Upper lobe of left lung (tissue), 6 donors: Measurements from ENCODE around the gene ITPK1. TPM values are rescaled to one million over a fixed set of nuclear protein-coding genes. Genes with fewer than 3 reads are reported as not detected.

Source experiments
- ATAC-seq, 2 donors: fragments of 200-7000 bp; cut with Tn5 transposase; one replicate each; pipeline ENCODE4 v1.9.1; 2022; ENCODE audit warnings: mild to moderate bottlenecking in 2 of 2, moderate library complexity in 2 of 2; ENCODE audit not compliant: low FRiP score in 2 of 2
- DNase-seq, 2 donors: peaks; one replicate each; pipeline ENCODE4 v3.0.0-alpha.2; 2019 to 2020
- H3K27ac ChIP-seq, 4 donors: fragments of 200-600 bp; sonication (generic); one replicate each; pipeline ENCODE4 v1.5.1; 2016 to 2019
- H3K27me3 ChIP-seq, 4 donors: fragments of 200-600 bp; sonication (generic); one replicate each; pipeline ENCODE4 v1.5.1; 2017 to 2019
- H3K36me3 ChIP-seq, 4 donors: fragments of 200-600 bp; sonication (generic); one replicate each; pipeline ENCODE4 v1.5.1; 2016 to 2019
- H3K4me1 ChIP-seq, 4 donors: fragments of 200-600 bp; sonication (generic); one replicate each; pipeline ENCODE4 v1.5.1; 2018 to 2019
- H3K4me3 ChIP-seq, 4 donors: fragments of 200-600 bp; sonication (generic); one replicate each; pipeline ENCODE4 v1.5.1; 2017 to 2019; ENCODE audit warnings: mild to moderate bottlenecking in 2 of 4, moderate library complexity in 1 of 4
- H3K9me3 ChIP-seq, 4 donors: fragments of 200-600 bp; sonication (generic); one replicate each; pipeline ENCODE4 v1.5.1; 2018 to 2019
- EP300 ChIP-seq, 4 donors: sonication (generic); formaldehyde crosslinking; IDR thresholded peaks; one replicate each; pipeline ENCODE4 v1.5.1; 2017; ENCODE audit warnings: antibody characterized with exemption in 4 of 4, control low read depth in 2 of 4
- POLR2A ChIP-seq, 4 donors: fragments of 450-650 bp; IDR thresholded peaks; one replicate each; pipeline ENCODE4 v1.5.1; 2016 to 2017; ENCODE audit warnings: antibody characterized with exemption in 4 of 4, mild to moderate bottlenecking in 2 of 4
- POLR2AphosphoS5 ChIP-seq, 2 donors: sonication (generic); formaldehyde crosslinking; IDR thresholded peaks; one replicate each; pipeline ENCODE4 v1.5.1; 2017; ENCODE audit warnings: antibody characterized with exemption in 2 of 2
- WGBS, 2 donors: methylation state at CpG; one replicate each; pipeline ENCODE4 v1.1.5; 2017 to 2018; 5-methylcytosine and 5-hydroxymethylcytosine counted together
- total RNA-seq, 6 donors: library from RNA; depleted of rRNA in 4 of 6; stranded (reverse); fragments of >200 nt in 4 of 6; gene quantifications; one replicate each; pipeline versions ENCODE4 v1.1.0 to v1.2.1, GENCODE V29; 2016 to 2021
- TF ChIP-seq, protein P1 (sequence below), 6 experiments: fragments of 450-650 bp in 4 of 6; fragments of 200-600 bp in 2 of 6; sonication (generic) in 2 of 6; IDR thresholded peaks; one replicate each; pipeline ENCODE4 v1.5.1; 2016 to 2019; ENCODE audit warnings: antibody characterized with exemption in 6 of 6
- donor health status: DM: no; HTN: no; CAD: no; lungs with moderate emphysema.
- donor health status: DM: no; HTN: yes; CAD: no; lungs with severe emphysema.

The ITPK1 gene
- total RNA-seq, 6 donors from 2014 or later: 41.9 to 128 (median 86.1) TPM

GRCh38 chr14:92984082-92984788 lies 131.5 kb downstream of the ITPK1 start:
- DNase-seq (peak in 1 of 2 donors; percentile 67), ATAC-seq (no peak)
- no peaks in the 10 kb centered on the region for H3K27me3 ChIP-seq
- peaks cover 16 to 26% (median 20%) of the 10 kb centered on the region in 4 donors for H3K4me1 ChIP-seq
- peaks cover 0 to 5% (median 0%) of the 10 kb centered on the region in 4 donors for H3K9me3 ChIP-seq
- no peak overlapping the region for H3K27ac ChIP-seq
- H3K36me3 ChIP-seq: peaks cover 0 to 9% (median 0%) of the 10 kb centered on the region in 4 donors
- no peak overlapping the region for H3K4me3 ChIP-seq
- TF ChIP-seq POLR2A (IDR thresholded peaks at IDR 0.05) (no peak), POLR2AphosphoS5 (IDR thresholded peaks at IDR 0.05) (no peak), EP300 (IDR thresholded peaks at IDR 0.05) (no peak)
- TF ChIP-seq, protein P1, sequence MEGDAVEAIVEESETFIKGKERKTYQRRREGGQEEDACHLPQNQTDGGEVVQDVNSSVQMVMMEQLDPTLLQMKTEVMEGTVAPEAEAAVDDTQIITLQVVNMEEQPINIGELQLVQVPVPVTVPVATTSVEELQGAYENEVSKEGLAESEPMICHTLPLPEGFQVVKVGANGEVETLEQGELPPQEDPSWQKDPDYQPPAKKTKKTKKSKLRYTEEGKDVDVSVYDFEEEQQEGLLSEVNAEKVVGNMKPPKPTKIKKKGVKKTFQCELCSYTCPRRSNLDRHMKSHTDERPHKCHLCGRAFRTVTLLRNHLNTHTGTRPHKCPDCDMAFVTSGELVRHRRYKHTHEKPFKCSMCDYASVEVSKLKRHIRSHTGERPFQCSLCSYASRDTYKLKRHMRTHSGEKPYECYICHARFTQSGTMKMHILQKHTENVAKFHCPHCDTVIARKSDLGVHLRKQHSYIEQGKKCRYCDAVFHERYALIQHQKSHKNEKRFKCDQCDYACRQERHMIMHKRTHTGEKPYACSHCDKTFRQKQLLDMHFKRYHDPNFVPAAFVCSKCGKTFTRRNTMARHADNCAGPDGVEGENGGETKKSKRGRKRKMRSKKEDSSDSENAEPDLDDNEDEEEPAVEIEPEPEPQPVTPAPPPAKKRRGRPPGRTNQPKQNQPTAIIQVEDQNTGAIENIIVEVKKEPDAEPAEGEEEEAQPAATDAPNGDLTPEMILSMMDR (IDR thresholded peaks at IDR 0.05): no peak
- WGBS, 2 donors: 78 to 79% methylated on average over 5 of the region's 5 CpGs

DNA sequence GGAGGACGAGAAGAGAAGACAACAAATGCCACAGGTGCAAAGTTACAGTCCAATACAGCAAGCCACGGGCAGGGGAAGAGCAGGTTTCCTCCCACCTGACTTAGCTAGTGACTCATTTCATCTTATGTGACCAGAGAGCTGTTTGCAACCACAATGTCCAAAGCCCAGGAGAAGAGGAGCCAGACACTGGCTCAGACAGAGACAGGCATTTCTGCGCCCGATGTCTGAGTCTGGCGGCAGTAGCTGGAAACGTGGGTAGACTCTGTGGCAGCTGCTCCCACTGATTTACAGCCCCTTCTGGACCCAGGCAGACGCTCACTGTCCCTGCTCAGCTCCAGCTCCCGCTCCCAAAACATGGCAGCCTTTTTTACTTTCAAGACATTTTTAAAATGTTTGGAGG lies 132.8 kb downstream of the ITPK1 start:
- ATAC-seq: no peak
- DNase-seq: no peak
- H3K27me3 ChIP-seq: no peaks in the 10 kb centered on the region
- 95 to 96% methylated on average over 8 of the region's 8 CpGs for WGBS, 2 donors
- peaks cover 6 to 15% (median 11%) of the 10 kb centered on the region in 4 donors for H3K9me3 ChIP-seq
- no peak overlapping the region for H3K27ac ChIP-seq
- H3K4me1 ChIP-seq: peaks cover 16 to 26% (median 20%) of the 10 kb centered on the region in 4 donors
- H3K4me3 ChIP-seq: no peak overlapping the region
- TF ChIP-seq POLR2A (IDR thresholded peaks at IDR 0.05) (no peak), POLR2AphosphoS5 (IDR thresholded peaks at IDR 0.05) (no peak), EP300 (IDR thresholded peaks at IDR 0.05) (no peak)
- peaks cover 0 to 9% (median 0%) of the 10 kb centered on the region in 4 donors for H3K36me3 ChIP-seq

GRCh38 chr14:92981726-92982125 lies 134.0 kb downstream of the ITPK1 start:
- H3K9me3 ChIP-seq: peaks cover 6 to 15% (median 11%) of the 10 kb centered on the region in 4 donors
- WGBS, 2 donors: 97 to 98% methylated on average over 8 of the region's 8 CpGs
- peaks cover 0 to 9% (median 2%) of the 10 kb centered on the region in 4 donors for H3K36me3 ChIP-seq
- DNase-seq (no peak), ATAC-seq (no peak)
- H3K4me3 ChIP-seq: no peak overlapping the region
- peaks cover 12 to 20% (median 16%) of the 10 kb centered on the region in 4 donors for H3K4me1 ChIP-seq
- no peak for TF ChIP-seq POLR2AphosphoS5 (IDR thresholded peaks at IDR 0.05)
- TF ChIP-seq, protein P1 (IDR thresholded peaks at IDR 0.05): no peak
- TF ChIP-seq EP300 (IDR thresholded peaks at IDR 0.05): no peak
- TF ChIP-seq POLR2A (IDR thresholded peaks at IDR 0.05): no peak
- H3K27ac ChIP-seq: no peak overlapping the region
- no peaks in the 10 kb centered on the region for H3K27me3 ChIP-seq

GRCh38 chr14:92980866-92981265 lies 134.9 kb downstream of the ITPK1 start:
- Histone ChIP-seq H3K36me3 (peaks cover 0 to 9% (median 2%) of the 10 kb centered on the region in 4 donors), H3K4me3 (no peak overlapping the region), H3K4me1 (peaks cover 4 to 12% (median 8%) of the 10 kb centered on the region in 4 donors), H3K27me3 (no peaks in the 10 kb centered on the region), H3K27ac (no peak overlapping the region), H3K9me3 (peaks cover 6 to 23% (median 17%) of the 10 kb centered on the region in 4 donors)
- no peak for TF ChIP-seq POLR2AphosphoS5 (IDR thresholded peaks at IDR 0.05)
- no peak for TF ChIP-seq POLR2A (IDR thresholded peaks at IDR 0.05)
- no peak for TF ChIP-seq EP300 (IDR thresholded peaks at IDR 0.05)
- TF ChIP-seq, protein P1 (IDR thresholded peaks at IDR 0.05): no peak
- WGBS, 2 donors: 94 to 100% methylated on average over 4 of the region's 4 CpGs
- DNase-seq (no peak), ATAC-seq (no peak)

DNA sequence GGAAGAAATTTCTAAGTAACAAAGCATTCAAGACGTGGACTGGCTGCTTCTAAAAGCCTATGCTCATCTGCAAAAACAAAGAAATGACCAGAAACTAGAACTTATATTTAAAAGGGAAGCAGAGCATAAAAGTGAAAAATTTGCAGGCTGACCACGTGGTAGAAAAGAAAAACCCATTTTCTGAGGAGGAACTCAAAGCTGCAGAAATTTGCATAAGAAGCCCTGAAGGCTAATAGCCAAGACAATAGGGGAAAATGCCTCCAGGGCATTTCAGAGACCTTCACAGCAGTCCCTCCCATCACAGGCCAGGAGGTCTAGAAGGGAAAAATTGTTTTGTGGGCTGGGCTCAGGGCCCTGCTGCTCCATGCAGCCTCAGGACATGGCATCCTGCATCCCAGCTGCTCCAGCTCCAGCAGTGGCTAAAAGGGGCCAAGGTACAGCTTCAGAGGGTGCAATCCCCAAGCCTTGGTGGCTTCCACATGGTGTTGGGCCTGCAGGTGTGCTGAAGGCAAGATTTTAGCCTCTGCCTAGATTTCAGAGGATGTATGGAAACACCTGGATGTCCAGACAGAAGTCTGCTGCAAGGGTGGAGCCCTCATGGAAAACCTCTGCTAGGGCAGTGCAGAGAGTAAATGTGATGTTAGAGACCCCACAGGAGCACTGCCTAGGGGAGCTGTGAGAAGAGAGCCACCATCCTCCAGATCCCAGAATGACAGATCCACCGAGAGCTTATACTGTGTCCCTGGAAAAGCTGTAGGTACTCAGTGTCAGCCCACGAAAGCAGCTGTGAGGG lies 137.3 kb downstream of the ITPK1 start:
- no peak for TF ChIP-seq POLR2AphosphoS5 (IDR thresholded peaks at IDR 0.05)
- TF ChIP-seq, protein P1 (IDR thresholded peaks at IDR 0.05): no peak
- TF ChIP-seq POLR2A (IDR thresholded peaks at IDR 0.05): no peak
- TF ChIP-seq EP300 (IDR thresholded peaks at IDR 0.05): no peak
- Histone ChIP-seq H3K27ac (no peak overlapping the region), H3K27me3 (no peaks in the 10 kb centered on the region), H3K4me3 (no peak overlapping the region), H3K4me1 (peaks cover 0 to 3% (median 0%) of the 10 kb centered on the region in 4 donors), H3K36me3 (peaks cover 0 to 9% (median 2%) of the 10 kb centered on the region in 4 donors), H3K9me3 (peaks cover 6 to 25% (median 21%) of the 10 kb centered on the region in 4 donors)
- DNase-seq: no peak
- WGBS, 2 donors: 82 to 92% methylated on average over 3 to 4 of the region's 4 CpGs
- ATAC-seq: no peak
